ENCODE measurements around the gene SMURF1.

SMURF1 gene

DNA sequence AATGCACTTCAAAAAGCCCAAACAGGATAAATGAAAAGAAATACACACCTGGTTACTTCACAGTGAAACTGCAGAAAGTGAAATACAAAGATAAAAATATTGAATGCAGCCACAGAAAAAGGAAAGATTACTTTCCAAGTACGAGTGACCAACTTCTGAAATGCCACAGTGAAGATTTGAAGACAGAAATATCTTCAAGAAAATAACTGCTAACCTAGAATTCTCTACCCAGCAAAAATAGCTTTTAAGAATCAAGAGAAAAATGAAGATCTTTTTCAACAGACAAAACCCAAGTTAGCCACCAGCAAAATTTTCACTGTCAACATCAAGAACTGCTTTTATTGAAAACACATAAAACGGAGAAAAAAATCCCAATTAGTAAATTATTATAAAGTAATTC is 46.2 kb downstream of the SMURF1 start:
- TF ChIP-seq SIN3A (IDR thresholded peaks at IDR 0.05; ENCODE audit: borderline replicate concordance, insufficient read depth, low read length), result no peak
- no peak for TF ChIP-seq TAF1 (IDR thresholded peaks at IDR 0.05; ENCODE audit: borderline replicate concordance, insufficient read depth, low read length)
- TF ChIP-seq FOXP2 (optimal IDR thresholded peaks at IDR 0.05; ENCODE audit: borderline replicate concordance, extremely low read depth, extremely low read length, insufficient read depth), result no peak
- TF ChIP-seq, protein P1, sequence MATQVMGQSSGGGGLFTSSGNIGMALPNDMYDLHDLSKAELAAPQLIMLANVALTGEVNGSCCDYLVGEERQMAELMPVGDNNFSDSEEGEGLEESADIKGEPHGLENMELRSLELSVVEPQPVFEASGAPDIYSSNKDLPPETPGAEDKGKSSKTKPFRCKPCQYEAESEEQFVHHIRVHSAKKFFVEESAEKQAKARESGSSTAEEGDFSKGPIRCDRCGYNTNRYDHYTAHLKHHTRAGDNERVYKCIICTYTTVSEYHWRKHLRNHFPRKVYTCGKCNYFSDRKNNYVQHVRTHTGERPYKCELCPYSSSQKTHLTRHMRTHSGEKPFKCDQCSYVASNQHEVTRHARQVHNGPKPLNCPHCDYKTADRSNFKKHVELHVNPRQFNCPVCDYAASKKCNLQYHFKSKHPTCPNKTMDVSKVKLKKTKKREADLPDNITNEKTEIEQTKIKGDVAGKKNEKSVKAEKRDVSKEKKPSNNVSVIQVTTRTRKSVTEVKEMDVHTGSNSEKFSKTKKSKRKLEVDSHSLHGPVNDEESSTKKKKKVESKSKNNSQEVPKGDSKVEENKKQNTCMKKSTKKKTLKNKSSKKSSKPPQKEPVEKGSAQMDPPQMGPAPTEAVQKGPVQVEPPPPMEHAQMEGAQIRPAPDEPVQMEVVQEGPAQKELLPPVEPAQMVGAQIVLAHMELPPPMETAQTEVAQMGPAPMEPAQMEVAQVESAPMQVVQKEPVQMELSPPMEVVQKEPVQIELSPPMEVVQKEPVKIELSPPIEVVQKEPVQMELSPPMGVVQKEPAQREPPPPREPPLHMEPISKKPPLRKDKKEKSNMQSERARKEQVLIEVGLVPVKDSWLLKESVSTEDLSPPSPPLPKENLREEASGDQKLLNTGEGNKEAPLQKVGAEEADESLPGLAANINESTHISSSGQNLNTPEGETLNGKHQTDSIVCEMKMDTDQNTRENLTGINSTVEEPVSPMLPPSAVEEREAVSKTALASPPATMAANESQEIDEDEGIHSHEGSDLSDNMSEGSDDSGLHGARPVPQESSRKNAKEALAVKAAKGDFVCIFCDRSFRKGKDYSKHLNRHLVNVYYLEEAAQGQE (IDR thresholded peaks at IDR 0.05; ENCODE audit: insufficient read depth in 1 of 2, low read depth in 2 of 2, low read length in 2 of 2), result no peak

DNA sequence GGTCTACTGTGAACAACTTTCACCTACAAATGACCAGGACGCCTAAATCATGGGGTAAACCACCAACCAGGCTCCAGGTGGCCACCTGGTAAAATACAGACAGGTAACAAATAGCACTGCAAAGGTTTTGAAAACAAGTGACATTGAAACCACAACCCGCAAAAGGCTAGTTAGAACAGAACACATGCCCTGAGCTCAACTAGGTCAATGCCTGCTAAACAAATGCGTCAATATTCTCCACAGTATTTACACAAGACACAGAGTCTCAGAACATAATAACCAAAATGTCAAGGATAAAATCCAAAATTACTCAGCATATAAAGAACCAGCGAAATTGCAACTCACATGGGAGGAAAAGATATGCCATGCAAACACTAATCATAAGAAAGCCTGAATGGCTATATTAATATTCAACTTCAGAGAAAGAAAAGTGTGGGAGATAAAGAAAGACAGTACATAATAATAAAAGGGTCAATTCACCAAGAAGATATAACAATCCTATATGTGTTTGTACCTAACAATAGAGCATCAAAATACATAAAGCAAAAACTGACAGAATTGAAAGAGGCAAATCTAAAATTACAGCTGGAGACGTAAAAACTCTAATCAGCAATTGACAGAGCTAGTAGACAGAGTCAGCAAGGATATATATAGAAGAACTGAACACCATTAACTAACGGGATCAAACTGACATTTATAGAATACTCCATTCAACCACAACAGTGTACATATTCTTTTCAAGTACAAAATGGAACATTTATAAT is 47.6 kb downstream of the SMURF1 start:
- TF ChIP-seq, protein P1 (IDR thresholded peaks at IDR 0.05; ENCODE audit: insufficient read depth in 1 of 2, low read depth in 2 of 2, low read length in 2 of 2), result no peak
- TF ChIP-seq SIN3A (IDR thresholded peaks at IDR 0.05; ENCODE audit: borderline replicate concordance, insufficient read depth, low read length) (no peak), TAF1 (IDR thresholded peaks at IDR 0.05; ENCODE audit: borderline replicate concordance, insufficient read depth, low read length) (no peak), FOXP2 (optimal IDR thresholded peaks at IDR 0.05; ENCODE audit: borderline replicate concordance, extremely low read depth, extremely low read length, insufficient read depth) (no peak), POLR2AphosphoS5 (IDR thresholded peaks at IDR 0.05; ENCODE audit: low read depth, low read length) (no peak)

DNA sequence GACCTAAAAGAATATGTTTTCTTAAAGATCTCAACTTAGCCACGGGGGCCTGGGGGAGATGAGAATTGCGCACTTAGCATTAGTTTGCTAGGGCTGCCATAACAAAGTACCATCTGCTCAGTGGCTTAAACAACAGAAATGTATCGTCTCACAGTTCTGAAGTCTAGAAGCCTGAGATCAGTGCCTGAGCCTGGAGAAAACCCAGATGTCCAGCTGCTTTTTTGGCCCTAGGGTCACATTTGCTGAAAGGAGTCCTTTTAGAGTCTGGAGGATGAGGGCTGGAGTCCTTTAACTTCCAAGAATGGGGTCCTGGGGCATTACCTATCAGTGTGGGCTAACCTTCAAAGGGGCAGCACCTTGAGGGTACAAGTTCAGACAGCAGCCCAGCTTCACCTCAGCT is 48.2 kb downstream of the SMURF1 start:
- no peak for TF ChIP-seq FOXP2 (optimal IDR thresholded peaks at IDR 0.05; ENCODE audit: borderline replicate concordance, extremely low read depth, extremely low read length, insufficient read depth)
- TF ChIP-seq TAF1 (IDR thresholded peaks at IDR 0.05; ENCODE audit: borderline replicate concordance, insufficient read depth, low read length), result no peak
- TF ChIP-seq SIN3A (IDR thresholded peaks at IDR 0.05; ENCODE audit: borderline replicate concordance, insufficient read depth, low read length), result no peak
- TF ChIP-seq, protein P1 (IDR thresholded peaks at IDR 0.05; ENCODE audit: insufficient read depth in 1 of 2, low read depth in 2 of 2, low read length in 2 of 2), result no peak
- no peak for TF ChIP-seq POLR2AphosphoS5 (IDR thresholded peaks at IDR 0.05; ENCODE audit: low read depth, low read length)

DNA sequence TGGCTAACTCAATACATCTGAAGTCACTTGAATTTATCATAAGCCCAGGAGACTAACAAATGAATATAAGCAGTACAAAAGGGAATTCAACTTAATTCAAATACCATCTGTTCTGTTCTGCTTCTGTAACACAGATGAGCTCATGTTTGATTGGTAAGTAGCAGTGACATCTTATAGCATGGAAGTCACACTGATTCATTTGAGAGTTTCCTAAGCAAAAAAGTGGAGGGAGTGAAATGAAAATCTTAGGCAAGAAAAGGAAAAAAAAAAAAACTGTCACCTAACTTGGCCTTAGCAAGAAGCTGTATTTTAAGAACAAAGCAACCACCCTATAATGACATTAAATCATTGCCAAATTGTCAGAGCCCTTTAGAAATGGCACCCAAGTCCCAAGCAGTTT is 49.5 kb downstream of the SMURF1 start:
- TF ChIP-seq FOXP2 (optimal IDR thresholded peaks at IDR 0.05; ENCODE audit: borderline replicate concordance, extremely low read depth, extremely low read length, insufficient read depth) (no peak), SIN3A (IDR thresholded peaks at IDR 0.05; ENCODE audit: borderline replicate concordance, insufficient read depth, low read length) (no peak), TAF1 (IDR thresholded peaks at IDR 0.05; ENCODE audit: borderline replicate concordance, insufficient read depth, low read length) (no peak), POLR2AphosphoS5 (IDR thresholded peaks at IDR 0.05; ENCODE audit: low read depth, low read length) (no peak)
- TF ChIP-seq, protein P1 (IDR thresholded peaks at IDR 0.05; ENCODE audit: insufficient read depth in 1 of 2, low read depth in 2 of 2, low read length in 2 of 2), result no peak

All from PFSK-1 (cell line).